ENCODE data around the gene RAB39A. TPM values are rescaled to one million over a fixed set of nuclear protein-coding genes. Genes with fewer than 3 reads are reported as not detected.
A peak's percentile ranks its signal among the peaks of the same experiment; 100 is the strongest.

Gene RAB39A
- total RNA-seq, 1 donor from 2014 or later, result not detected

- no peak for DNase-seq (ENCODE audit: extremely low read depth, low read depth, low spot score)
Measured at GRCh38 chr11:107957109-107957588, 28.9 kb downstream of the RAB39A start.

GRCh38 chr11:107961480-107961879 is 33.2 kb downstream of the RAB39A start:
- DNase-seq (ENCODE audit: extremely low read depth, low read depth, low spot score), result no peak

GRCh38 chr11:107962181-107962580 is 33.9 kb downstream of the RAB39A start:
- DNase-seq (ENCODE audit: extremely low read depth, low read depth, low spot score), result no peak

- DNase-seq (ENCODE audit: extremely low read depth, low read depth, low spot score), result no peak
Measured at GRCh38 chr11:107963091-107963490, 34.8 kb downstream of the RAB39A start.

- DNase-seq (ENCODE audit: extremely low read depth, low read depth, low spot score), result no peak
Measured at GRCh38 chr11:107969219-107969618, 41.0 kb downstream of the RAB39A start.

GRCh38 chr11:107970049-107970448 is 41.8 kb downstream of the RAB39A start:
- no peak for DNase-seq (ENCODE audit: extremely low read depth, low read depth, low spot score)

GRCh38 chr11:107973641-107974040 is 45.4 kb downstream of the RAB39A start:
- no peak for DNase-seq (ENCODE audit: extremely low read depth, low read depth, low spot score)

GRCh38 chr11:107988397-107989158 is 60.3 kb downstream of the RAB39A start:
- no peak for DNase-seq (ENCODE audit: extremely low read depth, low read depth, low spot score)

GRCh38 chr11:107991868-107992414 is 63.7 kb downstream of the RAB39A start:
- DNase-seq (ENCODE audit: extremely low read depth, low read depth, low spot score), result no peak

- no peak for DNase-seq (ENCODE audit: extremely low read depth, low read depth, low spot score)
Measured at GRCh38 chr11:107996006-107996776, 67.9 kb downstream of the RAB39A start.

GRCh38 chr11:107998761-107999160 is 70.5 kb downstream of the RAB39A start:
- DNase-seq (ENCODE audit: extremely low read depth, low read depth, low spot score), result no peak

- DNase-seq (ENCODE audit: extremely low read depth, low read depth, low spot score), result peak; percentile 10
Measured at GRCh38 chr11:107999759-108000455, 71.7 kb downstream of the RAB39A start.

GRCh38 chr11:108002476-108002875 is 74.2 kb downstream of the RAB39A start:
- no peak for DNase-seq (ENCODE audit: extremely low read depth, low read depth, low spot score)

GRCh38 chr11:108003623-108004022 is 75.4 kb downstream of the RAB39A start:
- no peak for DNase-seq (ENCODE audit: extremely low read depth, low read depth, low spot score)

GRCh38 chr11:108007819-108008218 is 79.6 kb downstream of the RAB39A start:
- DNase-seq (ENCODE audit: extremely low read depth, low read depth, low spot score), result no peak

GRCh38 chr11:108008656-108009496 is 80.6 kb downstream of the RAB39A start, which contains the start of gene CUL5:
Gene CUL5, plus strand, starts transcription at chr11:108008898. Its CDS starts 451 bp downstream, at chr11:108009349.
- peak; percentile 61 for DNase-seq (ENCODE audit: extremely low read depth, low read depth, low spot score)

- DNase-seq (ENCODE audit: extremely low read depth, low read depth, low spot score), result no peak
Measured at GRCh38 chr11:108009497-108010370, 81.5 kb downstream of the RAB39A start.

GRCh38 chr11:108012139-108012725 is 84.0 kb downstream of the RAB39A start:
- DNase-seq (ENCODE audit: extremely low read depth, low read depth, low spot score), result no peak
